ENCODE measurements around the gene CFAP74. TPM values are rescaled to one million over a fixed set of nuclear protein-coding genes. Genes with fewer than 3 reads are reported as not detected.

Gene CFAP74
- total and polyA plus RNA-seq, 9 of the 15 experiments (the other 6 are each of a cell fraction or from before 2014, with no cell fraction given), result 0.03 to 0.15 (median 0.05) TPM; not detected in 6

GRCh38 chr1:1918901-1919303, 84.7 kb downstream of the CFAP74 start, which contains the start of gene TMEM52 (continued):
- no peak for TF ChIP-seq RREB1 (CRISPR knock-in tag; IDR thresholded peaks at IDR 0.05)
- no peak for TF ChIP-seq HDGF (IDR thresholded peaks at IDR 0.05)
- TF ChIP-seq ATF3 (IDR thresholded peaks at IDR 0.05), result no peak
- no peak for TF ChIP-seq ATF3 (CRISPR knock-in tag; conservative IDR thresholded peaks at IDR 0.05)
- TF ChIP-seq ATF7 (IDR thresholded peaks at IDR 0.05), result no peak
- no peak for TF ChIP-seq SNRNP70 (optimal IDR thresholded peaks at IDR 0.05; ENCODE audit: low read depth, low read length)
- TF ChIP-seq CTBP1 (IDR thresholded peaks at IDR 0.05; ENCODE audit: borderline replicate concordance), result peak; percentile 83
- TF ChIP-seq ZNF184 (CRISPR knock-in tag; IDR thresholded peaks at IDR 0.05), result no peak
- TF ChIP-seq HES1 (IDR thresholded peaks at IDR 0.05; ENCODE audit: low read depth), result no peak
- no peak for TF ChIP-seq FOXK1 (CRISPR knock-in tag; IDR thresholded peaks at IDR 0.05; ENCODE audit: borderline replicate concordance)
- TF ChIP-seq NFIX (CRISPR knock-in tag; IDR thresholded peaks at IDR 0.05; ENCODE audit: low read depth), result no peak
- TF ChIP-seq ZNF740 (CRISPR knock-in tag; IDR thresholded peaks at IDR 0.05), result no peak
- no peak for TF ChIP-seq ZNF740 (tag; IDR thresholded peaks at IDR 0.05)
- TF ChIP-seq HMGN3 (IDR thresholded peaks at IDR 0.05; ENCODE audit: borderline replicate concordance, extremely low read depth, insufficient read length, low read depth, low read length), result no peak
- TF ChIP-seq MTA2 (IDR thresholded peaks at IDR 0.05; ENCODE audit: low read depth), result no peak
- no peak for TF ChIP-seq DPF2 (IDR thresholded peaks at IDR 0.05)
- no peak for TF ChIP-seq LARP7 (IDR thresholded peaks at IDR 0.05)
- no peak for TF ChIP-seq ID3 (CRISPR knock-in tag; IDR thresholded peaks at IDR 0.05)
- TF ChIP-seq ID3 (tag; IDR thresholded peaks at IDR 0.05), result no peak
- TF ChIP-seq RAD51 (IDR thresholded peaks at IDR 0.05; ENCODE audit: borderline replicate concordance, low read depth), result no peak
- no peak for TF ChIP-seq TRIM25 (IDR thresholded peaks at IDR 0.05; ENCODE audit: borderline replicate concordance)
